ENCODE results near the gene HEPACAM. TPM values are rescaled to one million over a fixed set of nuclear protein-coding genes. Genes with fewer than 3 reads are reported as not detected.

Gene HEPACAM
- total RNA-seq, 2 donors from 2014 or later: not detected

- Mint-ChIP-seq H3K27me3 (ENCODE audit: low read depth) (no peaks in the 10 kb centered on the region), H3K27ac (no peak overlapping the region), H3K9me3 (no peaks in the 10 kb centered on the region), H3K4me1 (ENCODE audit: low read depth) (peaks cover 13% of the 10 kb centered on the region), H3K4me3 (no peak overlapping the region), H3K36me3 (ENCODE audit: insufficient read depth in 2 of 2) (no peaks in the 10 kb centered on the region)
- DNase-seq (no peak), ATAC-seq (replicated peaks in 1 of 2) (no peak)
These were observed 2.4 kb upstream of the HEPACAM start for GRCh38 chr11:124938206-124938765.

GRCh38 chr11:124937336-124937935 lies 1.6 kb upstream of the HEPACAM start:
- ATAC-seq (replicated peaks in 1 of 2) (no peak), DNase-seq (no peak)
- Mint-ChIP-seq H3K4me3 (no peak overlapping the region), H3K9me3 (no peaks in the 10 kb centered on the region), H3K4me1 (ENCODE audit: low read depth) (peaks cover 4% of the 10 kb centered on the region), H3K36me3 (ENCODE audit: insufficient read depth in 2 of 2) (no peaks in the 10 kb centered on the region), H3K27ac (no peak overlapping the region), H3K27me3 (ENCODE audit: low read depth) (no peaks in the 10 kb centered on the region)

GRCh38 chr11:124934862-124935547 lies 842 bp downstream of the HEPACAM start:
- Mint-ChIP-seq H3K4me3 (no peak overlapping the region), H3K9me3 (no peaks in the 10 kb centered on the region), H3K4me1 (ENCODE audit: low read depth) (peaks cover 12% of the 10 kb centered on the region), H3K36me3 (ENCODE audit: insufficient read depth in 2 of 2) (no peaks in the 10 kb centered on the region), H3K27ac (no peak overlapping the region), H3K27me3 (ENCODE audit: low read depth) (no peaks in the 10 kb centered on the region)
- DNase-seq: no peak
- ATAC-seq (replicated peaks in 1 of 2): no peak

- Mint-ChIP-seq H3K4me3 (no peak overlapping the region), H3K27ac (no peak overlapping the region), H3K27me3 (ENCODE audit: low read depth) (no peaks in the 10 kb centered on the region), H3K4me1 (ENCODE audit: low read depth) (peaks cover 12% of the 10 kb centered on the region), H3K36me3 (ENCODE audit: insufficient read depth in 2 of 2) (no peaks in the 10 kb centered on the region), H3K9me3 (no peaks in the 10 kb centered on the region)
- ATAC-seq (replicated peaks in 1 of 2) (no peak), DNase-seq (no peak)
These were observed 5.0 kb downstream of the HEPACAM start for GRCh38 chr11:124930799-124931198.

- DNase-seq (no peak), ATAC-seq (replicated peaks in 1 of 2) (no peak)
- Mint-ChIP-seq H3K9me3 (no peaks in the 10 kb centered on the region), H3K27me3 (ENCODE audit: low read depth) (no peaks in the 10 kb centered on the region), H3K4me3 (no peak overlapping the region), H3K4me1 (ENCODE audit: low read depth) (peaks cover 12% of the 10 kb centered on the region), H3K27ac (no peak overlapping the region), H3K36me3 (ENCODE audit: insufficient read depth in 2 of 2) (no peaks in the 10 kb centered on the region)
These were observed 6.7 kb downstream of the HEPACAM start for GRCh38 chr11:124928942-124929665.

- no peak overlapping the region for H3K27ac Mint-ChIP-seq
- H3K9me3 Mint-ChIP-seq: no peaks in the 10 kb centered on the region
These were observed 12.6 kb downstream of the HEPACAM start for GRCh38 chr11:124923296-124923695.

GRCh38 chr11:124922831-124923230 lies 13.0 kb downstream of the HEPACAM start:
- H3K9me3 Mint-ChIP-seq: no peaks in the 10 kb centered on the region
- ATAC-seq (replicated peaks in 1 of 2) (peak; percentile 19 to 28), DNase-seq (no peak)
- peaks cover 12% of the 10 kb centered on the region for H3K4me1 Mint-ChIP-seq (ENCODE audit: low read depth)
- no peak overlapping the region for H3K4me3 Mint-ChIP-seq
- H3K27ac Mint-ChIP-seq: no peak overlapping the region
- H3K36me3 Mint-ChIP-seq (ENCODE audit: insufficient read depth in 2 of 2): no peaks in the 10 kb centered on the region
- H3K27me3 Mint-ChIP-seq (ENCODE audit: low read depth): no peaks in the 10 kb centered on the region

More at GRCh38 chr11:124923296-124923695, 12.6 kb downstream of the HEPACAM start:
- ATAC-seq (replicated peaks in 1 of 2): no peak
- no peak overlapping the region for H3K4me3 Mint-ChIP-seq
- DNase-seq: peak in 1 of 2 donors; percentile 5
- no peaks in the 10 kb centered on the region for H3K27me3 Mint-ChIP-seq (ENCODE audit: low read depth)
- no peaks in the 10 kb centered on the region for H3K36me3 Mint-ChIP-seq (ENCODE audit: insufficient read depth in 2 of 2)
- H3K4me1 Mint-ChIP-seq (ENCODE audit: low read depth): peaks cover 12% of the 10 kb centered on the region

- H3K4me3 Mint-ChIP-seq: peak overlapping the region; percentile 43 to 50
- H3K9me3 Mint-ChIP-seq: peaks cover 0 to under 1% of the 10 kb centered on the region in 2 donors
- H3K36me3 Mint-ChIP-seq (ENCODE audit: insufficient read depth in 2 of 2): no peaks in the 10 kb centered on the region
These were observed 14.8 kb downstream of the HEPACAM start for GRCh38 chr11:124920870-124921609.

GRCh38 chr11:124920356-124920755 lies 15.5 kb downstream of the HEPACAM start:
- DNase-seq (no peak), ATAC-seq (replicated peaks in 1 of 2) (no peak)
- H3K9me3 Mint-ChIP-seq: peaks cover 0 to 2% of the 10 kb centered on the region in 2 donors
- H3K36me3 Mint-ChIP-seq (ENCODE audit: insufficient read depth in 2 of 2): no peaks in the 10 kb centered on the region
- H3K4me1 Mint-ChIP-seq (ENCODE audit: low read depth): peaks cover 15% of the 10 kb centered on the region
- no peaks in the 10 kb centered on the region for H3K27me3 Mint-ChIP-seq (ENCODE audit: low read depth)
- no peak overlapping the region for H3K27ac Mint-ChIP-seq
- peak overlapping the region in 1 of 2 donors; percentile 50 for H3K4me3 Mint-ChIP-seq

More at GRCh38 chr11:124920870-124921609, 14.8 kb downstream of the HEPACAM start:
- Mint-ChIP-seq H3K4me1 (ENCODE audit: low read depth) (peaks cover 13% of the 10 kb centered on the region), H3K27me3 (ENCODE audit: low read depth) (no peaks in the 10 kb centered on the region), H3K27ac (no peak overlapping the region)
- DNase-seq: peak; percentile 76 to 82
- ATAC-seq (replicated peaks in 1 of 2): peak; percentile 84 to 85

- ATAC-seq (replicated peaks in 1 of 2) (no peak), DNase-seq (no peak)
- no peaks in the 10 kb centered on the region for H3K36me3 Mint-ChIP-seq (ENCODE audit: insufficient read depth in 2 of 2)
- H3K4me3 Mint-ChIP-seq: no peak overlapping the region
- no peaks in the 10 kb centered on the region for H3K27me3 Mint-ChIP-seq (ENCODE audit: low read depth)
- H3K9me3 Mint-ChIP-seq: peaks cover 0 to 2% of the 10 kb centered on the region in 2 donors
- H3K27ac Mint-ChIP-seq: no peak overlapping the region
- H3K4me1 Mint-ChIP-seq (ENCODE audit: low read depth): peaks cover 15% of the 10 kb centered on the region
These were observed 15.9 kb downstream of the HEPACAM start for GRCh38 chr11:124919898-124920297.

GRCh38 chr11:124918950-124919349 lies 16.9 kb downstream of the HEPACAM start, which contains the start of gene HEPN1:
TSS of gene HEPN1 (plus strand) at chr11:124919250.
- Mint-ChIP-seq H3K4me3 (no peak within 1 kb of the TSS), H3K9me3 (peaks cover 0 to 2% of the 10 kb centered on the region in 2 donors), H3K27me3 (ENCODE audit: low read depth) (no peaks in the 10 kb centered on the region), H3K4me1 (ENCODE audit: low read depth) (peaks cover 15% of the 10 kb centered on the region), H3K36me3 (ENCODE audit: insufficient read depth in 2 of 2) (no peaks in the 10 kb centered on the region), H3K27ac (no peak within 1 kb of the TSS)
- DNase-seq: no peak
- no peak for ATAC-seq (replicated peaks in 1 of 2)

- Mint-ChIP-seq H3K4me1 (ENCODE audit: low read depth) (peaks cover 4% of the 10 kb centered on the region), H3K27me3 (ENCODE audit: low read depth) (no peaks in the 10 kb centered on the region), H3K4me3 (no peak overlapping the region), H3K36me3 (ENCODE audit: insufficient read depth in 2 of 2) (peaks cover 0 to 3% of the 10 kb centered on the region in 2 donors), H3K27ac (no peak overlapping the region), H3K9me3 (peaks cover 0 to 4% of the 10 kb centered on the region in 2 donors)
- DNase-seq: no peak
- no peak for ATAC-seq (replicated peaks in 1 of 2)
These were observed 18.7 kb downstream of the HEPACAM start for GRCh38 chr11:124917115-124917637.
